MCF 10A (cell line): ENCODE results near the gene MMP17. TPM values are rescaled to one million over a fixed set of nuclear protein-coding genes. Genes with fewer than 3 reads are reported as not detected.

Source experiments
- BruUV-seq: library from RNA; stranded (reverse); fragments of 400-500 nt; replicated peaks from 2 replicates; lab custom pipeline; 2021; lab: Mats Ljungman, UMichigan
- CTCF ChIA-PET: fragments of 300-600 bp; sonication (Branson Sonifier 250); formaldehyde crosslinking; extraction: SDS; loops from one replicate; lab custom pipeline; 2021; ENCODE audit warnings: antibody characterized with exemption, inconsistent platforms; lab: Yijun Ruan, JAX
- POLR2A ChIA-PET: fragments of 300-600, 350-650 bp; sonication (Branson Sonifier 250); formaldehyde crosslinking; extraction: SDS; loops from one replicate; lab custom pipeline; 2020; ENCODE audit warnings: antibody characterized with exemption, inconsistent platforms; lab: Yijun Ruan, JAX
- DNase-seq: peaks from one replicate; pipeline ENCODE4 v3.0.0-alpha.2; 2018; ENCODE audit not compliant: unreplicated experiment
- H3K27ac Mint-ChIP-seq: one replicate; pipeline ENCODE4 v1.8.0; 2022; ENCODE audit warnings: mild to moderate bottlenecking, low read depth, mixed read lengths; ENCODE audit not compliant: unreplicated experiment
- H3K27me3 Mint-ChIP-seq: one replicate; pipeline ENCODE4 v1.8.0; 2022; ENCODE audit warnings: mixed read lengths; ENCODE audit not compliant: insufficient read depth, unreplicated experiment
- H3K36me3 Mint-ChIP-seq: one replicate; pipeline ENCODE4 v1.8.0; 2022; ENCODE audit warnings: mild to moderate bottlenecking, moderate library complexity, mixed read lengths; ENCODE audit not compliant: insufficient read depth, unreplicated experiment
- H3K4me1 Mint-ChIP-seq: one replicate; pipeline ENCODE4 v1.8.0; 2022; ENCODE audit warnings: mixed read lengths; ENCODE audit not compliant: insufficient read depth, unreplicated experiment
- H3K4me3 Mint-ChIP-seq: one replicate; pipeline ENCODE4 v1.8.0; 2022; ENCODE audit warnings: mild to moderate bottlenecking, moderate library complexity, mixed read lengths; ENCODE audit not compliant: unreplicated experiment
- H3K9me3 Mint-ChIP-seq: one replicate; pipeline ENCODE4 v1.8.0; 2022; ENCODE audit warnings: mixed read lengths; ENCODE audit not compliant: unreplicated experiment
- CTCF ChIP-seq: fragments of 200-600 bp; IDR thresholded peaks from one replicate; pipeline ENCODE4 v1.8.0; 2022; ENCODE audit warnings: antibody characterized with exemption, mild to moderate bottlenecking; ENCODE audit not compliant: unreplicated experiment
- intact Hi-C: fragments of 100-400 bp; cut with micrococcal nuclease; formaldehyde crosslinking; loops from 2 replicates; pipeline ENCODE4 v1.14.1; 2022
- total RNA-seq: library from RNA; stranded (reverse); gene quantifications from 2 replicates; pipeline ENCODE4 v1.2.3, GENCODE V29; 2022

The MMP17 gene
- total RNA-seq, 1 experiment from 2014 or later = 5.4 TPM

- no peak for DNase-seq
- TF ChIP-seq CTCF = no peak
- intact Hi-C loops = loop anchor here (1.0 to 2.0 kb wide), 2 partner anchors 32 to 36 kb away; partner anchors contain the start of gene PUS1
- Mint-ChIP-seq H3K27me3 (no peaks in the 10 kb centered on the region), H3K4me1 (peaks cover 13% of the 10 kb centered on the region), H3K4me3 (peak overlapping the region; percentile 80), H3K27ac (peak overlapping the region; percentile 90), H3K9me3 (no peaks in the 10 kb centered on the region), H3K36me3 (peaks cover 27% of the 10 kb centered on the region)
- BruUV-seq = no TSS peak
- ChIA-PET CTCF (no interaction called here), POLR2A (interaction anchor here (0.8 to 2.6 kb wide), 15 partner anchors 11 to 68 kb away, joined by 3 to 14 read pairs (median 5); partner anchors contain the start of genes EP400 and PUS1)
Measured at GRCh38 chr12:131896811-131897270, 68.6 kb downstream of the MMP17 start.

GRCh38 chr12:131897276-131897675, 69.1 kb downstream of the MMP17 start:
- POLR2A ChIA-PET = interaction anchor here (1.0 to 2.6 kb wide), 9 partner anchors 10 to 68 kb away, joined by 3 to 14 read pairs (median 5); partner anchors contain the start of gene EP400
- Mint-ChIP-seq H3K4me3 (no peak overlapping the region), H3K36me3 (peaks cover 27% of the 10 kb centered on the region), H3K27ac (no peak overlapping the region), H3K9me3 (no peaks in the 10 kb centered on the region), H3K4me1 (peaks cover 16% of the 10 kb centered on the region), H3K27me3 (no peaks in the 10 kb centered on the region)
- BruUV-seq = no TSS peak
- no peak for DNase-seq
- CTCF ChIA-PET = interaction anchor here (0.6 to 1.0 kb wide), 2 partner anchors 11 to 30 kb away, joined by 3 to 10 read pairs; no protein-coding TSS in a partner anchor
- TF ChIP-seq CTCF = no peak
- intact Hi-C loops = loop anchor here (2.0 kb wide), 1 partner anchor 32 kb away; the partner anchor contains the start of gene PUS1

GRCh38 chr12:131897875-131898274, 69.7 kb downstream of the MMP17 start:
- no peaks in the 10 kb centered on the region for H3K9me3 Mint-ChIP-seq
- H3K4me1 Mint-ChIP-seq = peaks cover 19% of the 10 kb centered on the region
- peaks cover 27% of the 10 kb centered on the region for H3K36me3 Mint-ChIP-seq
- no peak overlapping the region for H3K27ac Mint-ChIP-seq
- intact Hi-C loops = loop anchor here (2.0 kb wide), 1 partner anchor 31 kb away; the partner anchor contains the start of gene PUS1
- TF ChIP-seq CTCF = no peak
- no peak for DNase-seq
- H3K4me3 Mint-ChIP-seq = no peak overlapping the region
- ChIA-PET CTCF (interaction anchor here (0.6 to 2.0 kb wide), 3 partner anchors 10 to 62 kb away, joined by 3 to 10 read pairs (median 5); no protein-coding TSS in a partner anchor), POLR2A (interaction anchor here (1.6 to 2.6 kb wide), 3 partner anchors 10 to 59 kb away, joined by 3 to 14 read pairs (median 3); no protein-coding TSS in a partner anchor)
- no peaks in the 10 kb centered on the region for H3K27me3 Mint-ChIP-seq
- BruUV-seq = no TSS peak

- POLR2A ChIA-PET = interaction anchor here (0.6 to 3.3 kb wide), 5 partner anchors 22 to 70 kb away, joined by 3 to 11 read pairs (median 4); no protein-coding TSS in a partner anchor
- peaks cover 27% of the 10 kb centered on the region for H3K36me3 Mint-ChIP-seq
- DNase-seq = peak; percentile 53
- no TSS peak for BruUV-seq
- peaks cover 19% of the 10 kb centered on the region for H3K4me1 Mint-ChIP-seq
- no peak overlapping the region for H3K4me3 Mint-ChIP-seq
- H3K27ac Mint-ChIP-seq = no peak overlapping the region
- H3K9me3 Mint-ChIP-seq = no peaks in the 10 kb centered on the region
- intact Hi-C loops = no loop called here
- CTCF ChIA-PET = interaction anchor here (1.1 to 1.2 kb wide), 2 partner anchors 38 to 63 kb away, joined by 3 to 4 read pairs; no protein-coding TSS in a partner anchor
- TF ChIP-seq CTCF = no peak
- H3K27me3 Mint-ChIP-seq = no peaks in the 10 kb centered on the region
Measured at GRCh38 chr12:131900397-131900796, 72.2 kb downstream of the MMP17 start.

Other genes with a start within 250 kb of the MMP17 start
- 68.2 and 68.8 TPM in 2 replicates for gene SFSWAP, start 117.3 kb upstream of the MMP17 start, total RNA-seq
- gene ULK1, start 66.2 kb downstream of the MMP17 start, total RNA-seq = 21.7 and 28.2 TPM in 2 replicates
- 44.1 and 72.3 TPM in 2 replicates for gene PUS1, start 100.9 kb downstream of the MMP17 start, total RNA-seq
- 52.4 and 54.8 TPM in 2 replicates for gene EP400, start 121.5 kb downstream of the MMP17 start, total RNA-seq